ENCODE measurements around the gene ASRGL1.

Gene ASRGL1

DNA sequence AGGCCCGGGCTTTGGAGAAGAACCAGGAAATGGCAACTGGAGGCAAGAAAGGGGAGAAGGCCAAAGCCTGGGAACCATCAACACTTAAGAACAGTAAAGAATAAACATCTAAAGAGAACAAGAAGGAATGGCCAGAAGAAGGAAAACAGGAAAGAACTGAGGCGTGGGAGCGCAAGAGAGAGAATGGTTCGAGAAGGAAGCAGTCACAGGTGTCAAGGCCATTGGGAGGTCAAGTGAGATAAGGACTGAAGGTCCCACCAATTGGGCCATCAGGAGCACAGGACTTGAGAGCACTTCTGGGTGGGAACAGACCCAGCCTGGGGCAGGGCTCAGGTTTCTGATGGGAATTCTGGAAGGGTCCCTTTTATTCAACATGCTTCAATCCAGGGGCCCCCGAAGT is 80.9 kb downstream of the ASRGL1 start:
- no peak for DNase-seq
- Histone ChIP-seq H2AFZ (ENCODE audit: low read length) (no peak overlapping the region), H3K79me2 (ENCODE audit: low read length) (no peaks in the 10 kb centered on the region), H3K9me2 (replicated peaks; ENCODE audit: insufficient read depth, low read length) (no peaks in the 10 kb centered on the region), H3K4me3 (ENCODE audit: low read length) (no peak overlapping the region), H3K36me3 (replicated peaks; ENCODE audit: insufficient read depth, low read length) (no peaks in the 10 kb centered on the region), H3K9ac (ENCODE audit: low read length) (no peak overlapping the region), H3K4me1 (ENCODE audit: low read length) (no peaks in the 10 kb centered on the region), H3F3A (ENCODE audit: insufficient read depth, low read length) (no peaks in the 10 kb centered on the region), H3K9me3 (replicated peaks; ENCODE audit: insufficient read depth, low read length) (no peaks in the 10 kb centered on the region), H3K27me3 (replicated peaks; ENCODE audit: insufficient read depth, low read length) (peaks cover 5% of the 10 kb centered on the region), H3K4me2 (ENCODE audit: low read depth, low read length) (no peak overlapping the region), H4K20me1 (ENCODE audit: insufficient read depth, low read length) (no peaks in the 10 kb centered on the region), H3K27ac (ENCODE audit: low read length) (no peak overlapping the region)
- TF ChIP-seq EZH2 (optimal IDR thresholded peaks at IDR 0.05; ENCODE audit: low read depth, low read length) (no peak), EZH2phosphoT487 (IDR thresholded peaks at IDR 0.05; ENCODE audit: low read length) (no peak)
- TF ChIP-seq, protein P1, sequence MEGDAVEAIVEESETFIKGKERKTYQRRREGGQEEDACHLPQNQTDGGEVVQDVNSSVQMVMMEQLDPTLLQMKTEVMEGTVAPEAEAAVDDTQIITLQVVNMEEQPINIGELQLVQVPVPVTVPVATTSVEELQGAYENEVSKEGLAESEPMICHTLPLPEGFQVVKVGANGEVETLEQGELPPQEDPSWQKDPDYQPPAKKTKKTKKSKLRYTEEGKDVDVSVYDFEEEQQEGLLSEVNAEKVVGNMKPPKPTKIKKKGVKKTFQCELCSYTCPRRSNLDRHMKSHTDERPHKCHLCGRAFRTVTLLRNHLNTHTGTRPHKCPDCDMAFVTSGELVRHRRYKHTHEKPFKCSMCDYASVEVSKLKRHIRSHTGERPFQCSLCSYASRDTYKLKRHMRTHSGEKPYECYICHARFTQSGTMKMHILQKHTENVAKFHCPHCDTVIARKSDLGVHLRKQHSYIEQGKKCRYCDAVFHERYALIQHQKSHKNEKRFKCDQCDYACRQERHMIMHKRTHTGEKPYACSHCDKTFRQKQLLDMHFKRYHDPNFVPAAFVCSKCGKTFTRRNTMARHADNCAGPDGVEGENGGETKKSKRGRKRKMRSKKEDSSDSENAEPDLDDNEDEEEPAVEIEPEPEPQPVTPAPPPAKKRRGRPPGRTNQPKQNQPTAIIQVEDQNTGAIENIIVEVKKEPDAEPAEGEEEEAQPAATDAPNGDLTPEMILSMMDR (IDR thresholded peaks at IDR 0.05; ENCODE audit: low read length): no peak

DNA sequence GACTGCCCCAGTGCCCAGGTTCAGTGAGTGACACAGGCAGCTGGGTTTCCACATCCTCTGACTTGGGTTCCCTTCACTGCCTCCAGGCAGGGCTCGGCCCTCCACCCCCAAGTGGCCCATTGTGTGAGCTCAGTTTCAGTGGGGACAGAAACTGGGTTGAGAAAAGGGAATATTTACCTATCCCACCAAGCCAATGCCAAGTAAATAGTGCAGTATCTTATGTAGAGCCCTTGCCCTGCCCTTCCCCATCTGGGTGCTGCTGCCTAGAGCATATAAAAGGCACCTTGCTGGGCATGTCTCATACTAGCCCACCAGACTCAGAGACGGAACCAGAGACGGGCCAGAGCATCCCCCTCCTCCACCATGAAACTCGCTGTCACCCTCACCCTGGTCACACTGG is 81.5 kb downstream of the ASRGL1 start, which contains the start of gene SCGB1A1:
Gene SCGB1A1 (plus strand): TSS at position 301 of the 400 bp plus-strand sequence. CDS start 63 bp downstream, at position 364.
- H3K4me2 ChIP-seq (ENCODE audit: low read depth, low read length): no peak within 1 kb of the TSS

DNA sequence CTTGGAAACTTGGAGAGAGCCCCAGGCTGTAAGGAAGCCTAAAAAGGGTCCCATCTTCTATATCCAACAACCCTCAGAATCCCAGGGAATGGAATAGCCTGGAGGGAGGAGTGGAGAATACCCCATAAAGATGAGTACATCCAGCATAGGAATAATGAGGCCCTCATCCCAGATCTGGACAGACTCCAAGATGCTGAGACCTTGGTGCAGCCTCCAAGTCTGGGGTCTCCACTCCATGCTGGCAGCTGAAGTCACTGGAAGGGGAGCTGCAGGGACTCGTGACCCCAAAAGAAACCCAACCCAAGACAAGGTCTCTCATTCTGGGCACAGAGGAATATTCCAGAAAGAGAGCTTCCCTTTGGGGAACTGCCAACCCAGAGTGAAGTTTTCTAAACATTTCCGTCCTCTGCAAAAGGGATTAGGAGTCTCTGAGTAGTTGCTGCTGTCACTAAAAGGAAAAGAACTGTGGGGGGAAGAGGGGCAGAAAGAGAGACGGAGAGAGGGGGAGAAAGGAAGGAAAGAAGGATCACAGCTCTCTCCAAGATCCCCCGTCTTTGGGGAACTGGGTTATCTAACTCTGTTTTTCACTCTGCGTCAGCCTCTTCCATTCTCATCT is 82.2 kb downstream of the ASRGL1 start:
- Histone ChIP-seq H3K9me2 (replicated peaks; ENCODE audit: insufficient read depth, low read length) (no peaks in the 10 kb centered on the region), H3K79me2 (ENCODE audit: low read length) (no peaks in the 10 kb centered on the region), H3K36me3 (replicated peaks; ENCODE audit: insufficient read depth, low read length) (no peaks in the 10 kb centered on the region), H3F3A (ENCODE audit: insufficient read depth, low read length) (no peaks in the 10 kb centered on the region), H4K20me1 (ENCODE audit: insufficient read depth, low read length) (no peaks in the 10 kb centered on the region), H3K27me3 (replicated peaks; ENCODE audit: insufficient read depth, low read length) (peaks cover 8% of the 10 kb centered on the region), H3K9me3 (replicated peaks; ENCODE audit: insufficient read depth, low read length) (no peaks in the 10 kb centered on the region), H3K27ac (ENCODE audit: low read length) (no peak overlapping the region), H3K4me3 (ENCODE audit: low read length) (no peak overlapping the region), H3K4me1 (ENCODE audit: low read length) (no peaks in the 10 kb centered on the region), H3K4me2 (ENCODE audit: low read depth, low read length) (no peak overlapping the region), H2AFZ (ENCODE audit: low read length) (no peak overlapping the region), H3K9ac (ENCODE audit: low read length) (no peak overlapping the region)
- no peak for DNase-seq
- TF ChIP-seq, protein P1 (IDR thresholded peaks at IDR 0.05; ENCODE audit: low read length): no peak
- no peak for TF ChIP-seq EZH2 (optimal IDR thresholded peaks at IDR 0.05; ENCODE audit: low read depth, low read length)
- TF ChIP-seq EZH2phosphoT487 (IDR thresholded peaks at IDR 0.05; ENCODE audit: low read length): no peak

More for the DNA sequence above, 81.5 kb downstream of the ASRGL1 start, which contains the start of gene SCGB1A1:
- no peaks in the 10 kb centered on the region for H4K20me1 ChIP-seq (ENCODE audit: insufficient read depth, low read length)
- no peaks in the 10 kb centered on the region for H3K9me3 ChIP-seq (replicated peaks; ENCODE audit: insufficient read depth, low read length)
- H3K4me3 ChIP-seq (ENCODE audit: low read length): no peak within 1 kb of the TSS
- no peaks in the 10 kb centered on the region for H3F3A ChIP-seq (ENCODE audit: insufficient read depth, low read length)
- no peak within 1 kb of the TSS for H3K27ac ChIP-seq (ENCODE audit: low read length)
- H2AFZ ChIP-seq (ENCODE audit: low read length): no peak within 1 kb of the TSS
- H3K27me3 ChIP-seq (replicated peaks; ENCODE audit: insufficient read depth, low read length): peaks cover 7% of the 10 kb centered on the region
- no peaks in the 10 kb centered on the region for H3K36me3 ChIP-seq (replicated peaks; ENCODE audit: insufficient read depth, low read length)
- H3K4me1 ChIP-seq (ENCODE audit: low read length): no peaks in the 10 kb centered on the region
- no peak within 1 kb of the TSS for H3K9ac ChIP-seq (ENCODE audit: low read length)
- no peak for DNase-seq
- no peaks in the 10 kb centered on the region for H3K9me2 ChIP-seq (replicated peaks; ENCODE audit: insufficient read depth, low read length)
- no peaks in the 10 kb centered on the region for H3K79me2 ChIP-seq (ENCODE audit: low read length)
- TF ChIP-seq, protein P1 (IDR thresholded peaks at IDR 0.05; ENCODE audit: low read length): no peak
- TF ChIP-seq EZH2phosphoT487 (IDR thresholded peaks at IDR 0.05; ENCODE audit: low read length) (no peak), EZH2 (optimal IDR thresholded peaks at IDR 0.05; ENCODE audit: low read depth, low read length) (no peak)

All from MM.1S (cell line).